ENCODE measurements around the gene CRTC3. TPM values are rescaled to one million over a fixed set of nuclear protein-coding genes. Genes with fewer than 3 reads are reported as not detected.

The CRTC3 gene
- total RNA-seq, 1 experiment from 2014 or later: 17.5 TPM

DNA sequence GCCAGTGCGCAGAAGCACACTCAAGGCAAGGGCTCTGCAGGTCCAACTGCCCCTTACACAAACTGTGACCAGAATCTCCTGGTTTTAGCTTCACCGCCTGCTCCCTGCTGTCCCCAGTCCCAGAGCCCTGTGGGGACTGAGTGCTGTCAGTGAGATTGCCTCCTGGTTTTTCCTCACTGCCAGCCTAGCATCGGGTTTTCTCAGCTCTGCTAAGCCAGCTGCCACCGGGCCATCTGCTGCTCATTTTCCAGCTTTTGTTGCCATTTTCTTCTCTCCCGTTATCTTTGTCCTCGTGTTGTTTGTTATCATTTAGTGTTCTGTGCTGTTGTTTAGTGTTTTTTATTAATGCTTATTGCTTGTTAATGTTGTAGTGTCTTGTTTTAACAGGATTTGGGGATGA is 108.0 kb downstream of the CRTC3 start:
- CTCF ChIA-PET: interaction anchor here (1.2 kb wide), 1 partner anchor 10 kb away, joined by 3 read pairs; no protein-coding TSS in a partner anchor
- Mint-ChIP-seq H3K4me1 (ENCODE audit: low read depth, unreplicated experiment) (no peaks in the 10 kb centered on the region), H3K9me3 (ENCODE audit: low read depth, unreplicated experiment) (no peaks in the 10 kb centered on the region), H3K36me3 (ENCODE audit: insufficient read depth, unreplicated experiment) (peaks cover 4% of the 10 kb centered on the region), H3K27me3 (ENCODE audit: unreplicated experiment) (no peaks in the 10 kb centered on the region), H3K27ac (ENCODE audit: unreplicated experiment) (no peak overlapping the region), H3K4me3 (ENCODE audit: low read depth, unreplicated experiment) (no peak overlapping the region)
- DNase-seq: no peak
- no TSS peak for BruUV-seq (replicated peaks)
- intact Hi-C loops (cut with micrococcal nuclease; ENCODE audit: unreplicated experiment): no loop called here
- TF ChIP-seq, protein P1, sequence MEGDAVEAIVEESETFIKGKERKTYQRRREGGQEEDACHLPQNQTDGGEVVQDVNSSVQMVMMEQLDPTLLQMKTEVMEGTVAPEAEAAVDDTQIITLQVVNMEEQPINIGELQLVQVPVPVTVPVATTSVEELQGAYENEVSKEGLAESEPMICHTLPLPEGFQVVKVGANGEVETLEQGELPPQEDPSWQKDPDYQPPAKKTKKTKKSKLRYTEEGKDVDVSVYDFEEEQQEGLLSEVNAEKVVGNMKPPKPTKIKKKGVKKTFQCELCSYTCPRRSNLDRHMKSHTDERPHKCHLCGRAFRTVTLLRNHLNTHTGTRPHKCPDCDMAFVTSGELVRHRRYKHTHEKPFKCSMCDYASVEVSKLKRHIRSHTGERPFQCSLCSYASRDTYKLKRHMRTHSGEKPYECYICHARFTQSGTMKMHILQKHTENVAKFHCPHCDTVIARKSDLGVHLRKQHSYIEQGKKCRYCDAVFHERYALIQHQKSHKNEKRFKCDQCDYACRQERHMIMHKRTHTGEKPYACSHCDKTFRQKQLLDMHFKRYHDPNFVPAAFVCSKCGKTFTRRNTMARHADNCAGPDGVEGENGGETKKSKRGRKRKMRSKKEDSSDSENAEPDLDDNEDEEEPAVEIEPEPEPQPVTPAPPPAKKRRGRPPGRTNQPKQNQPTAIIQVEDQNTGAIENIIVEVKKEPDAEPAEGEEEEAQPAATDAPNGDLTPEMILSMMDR (IDR thresholded peaks at IDR 0.05; ENCODE audit: unreplicated experiment): no peak

DNA sequence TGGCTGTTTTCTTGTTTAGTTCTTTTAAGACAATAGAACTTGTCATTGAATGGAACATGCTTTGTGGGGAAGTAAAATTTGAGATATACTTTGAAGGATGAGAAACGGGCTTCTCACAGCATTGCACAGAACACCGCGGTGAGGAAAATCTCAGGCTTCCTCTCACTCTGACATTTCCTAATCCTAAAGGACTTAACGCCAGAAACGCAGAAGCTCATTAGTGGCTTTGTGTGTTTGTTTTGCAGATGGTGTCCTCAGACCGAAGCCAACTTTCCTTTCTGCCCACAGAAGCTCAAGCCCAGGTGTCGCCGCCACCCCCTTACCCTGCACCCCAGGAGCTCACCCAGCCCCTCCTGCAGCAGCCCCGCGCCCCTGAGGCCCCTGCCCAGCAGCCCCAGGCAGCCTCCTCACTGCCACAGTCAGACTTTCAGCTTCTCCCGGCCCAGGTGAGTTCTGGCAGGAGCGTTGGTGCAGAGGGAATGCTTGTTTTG is 108.5 kb downstream of the CRTC3 start:
- no TSS peak for BruUV-seq (replicated peaks)
- DNase-seq: no peak
- H3K27ac Mint-ChIP-seq (ENCODE audit: unreplicated experiment): no peak overlapping the region
- TF ChIP-seq, protein P1 (IDR thresholded peaks at IDR 0.05; ENCODE audit: unreplicated experiment): no peak
- peaks cover 4% of the 10 kb centered on the region for H3K36me3 Mint-ChIP-seq (ENCODE audit: insufficient read depth, unreplicated experiment)
- intact Hi-C loops (cut with micrococcal nuclease; ENCODE audit: unreplicated experiment): no loop called here
- H3K4me1 Mint-ChIP-seq (ENCODE audit: low read depth, unreplicated experiment): no peaks in the 10 kb centered on the region
- CTCF ChIA-PET: interaction anchor here (1.2 kb wide), 1 partner anchor 10 kb away, joined by 3 read pairs; no protein-coding TSS in a partner anchor
- H3K9me3 Mint-ChIP-seq (ENCODE audit: low read depth, unreplicated experiment): no peaks in the 10 kb centered on the region
- no peak overlapping the region for H3K4me3 Mint-ChIP-seq (ENCODE audit: low read depth, unreplicated experiment)
- no peaks in the 10 kb centered on the region for H3K27me3 Mint-ChIP-seq (ENCODE audit: unreplicated experiment)

DNA sequence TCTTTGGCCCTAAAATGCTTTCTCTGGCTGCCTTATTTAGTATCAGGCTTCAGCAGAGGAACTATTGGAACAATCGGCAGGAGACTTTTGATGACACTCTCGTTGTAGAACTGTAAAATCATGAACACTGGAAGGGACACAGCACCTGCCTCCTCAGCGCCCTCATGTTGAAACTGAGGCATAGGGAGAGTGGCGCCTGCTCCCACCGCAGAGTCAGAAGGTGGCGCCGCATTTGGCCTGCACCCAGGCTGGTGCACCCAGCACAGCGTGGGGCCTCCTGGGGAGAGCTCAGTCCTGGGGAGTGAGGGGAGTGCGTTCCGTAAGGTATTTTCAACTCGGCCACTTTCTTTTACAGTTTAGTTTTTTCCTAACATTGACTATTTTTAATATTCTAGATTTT is 109.2 kb downstream of the CRTC3 start:
- CTCF ChIA-PET: no interaction called here
- Mint-ChIP-seq H3K36me3 (ENCODE audit: insufficient read depth, unreplicated experiment) (peaks cover 4% of the 10 kb centered on the region), H3K9me3 (ENCODE audit: low read depth, unreplicated experiment) (no peaks in the 10 kb centered on the region), H3K27me3 (ENCODE audit: unreplicated experiment) (no peaks in the 10 kb centered on the region), H3K27ac (ENCODE audit: unreplicated experiment) (no peak overlapping the region), H3K4me3 (ENCODE audit: low read depth, unreplicated experiment) (no peak overlapping the region), H3K4me1 (ENCODE audit: low read depth, unreplicated experiment) (no peaks in the 10 kb centered on the region)
- TF ChIP-seq, protein P1 (IDR thresholded peaks at IDR 0.05; ENCODE audit: unreplicated experiment): no peak
- BruUV-seq (replicated peaks): no TSS peak
- intact Hi-C loops (cut with micrococcal nuclease; ENCODE audit: unreplicated experiment): no loop called here
- DNase-seq: no peak

DNA sequence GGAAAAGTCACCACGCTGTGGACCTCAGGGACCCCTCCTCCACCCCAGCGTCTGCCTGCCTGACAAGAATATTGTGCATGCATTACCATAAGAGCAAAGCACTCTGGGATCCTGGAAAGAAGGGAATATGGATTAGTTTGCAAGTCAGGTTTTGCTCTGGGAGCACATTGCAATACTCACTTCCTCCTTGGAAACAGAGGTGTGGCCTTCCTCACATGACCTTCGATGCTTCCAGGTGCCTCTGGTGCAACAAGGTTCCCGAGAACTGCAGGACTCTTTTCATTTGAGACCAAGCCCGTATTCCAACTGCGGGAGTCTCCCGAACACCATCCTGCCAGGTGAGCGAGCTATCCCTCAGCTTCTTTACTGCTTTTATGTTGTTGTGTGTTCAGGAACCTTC is 111.1 kb downstream of the CRTC3 start:
- H3K4me3 Mint-ChIP-seq (ENCODE audit: low read depth, unreplicated experiment): no peak overlapping the region
- intact Hi-C loops (cut with micrococcal nuclease; ENCODE audit: unreplicated experiment): no loop called here
- no peaks in the 10 kb centered on the region for H3K27me3 Mint-ChIP-seq (ENCODE audit: unreplicated experiment)
- no peaks in the 10 kb centered on the region for H3K9me3 Mint-ChIP-seq (ENCODE audit: low read depth, unreplicated experiment)
- H3K27ac Mint-ChIP-seq (ENCODE audit: unreplicated experiment): no peak overlapping the region
- TF ChIP-seq, protein P1 (IDR thresholded peaks at IDR 0.05; ENCODE audit: unreplicated experiment): no peak
- peaks cover 4% of the 10 kb centered on the region for H3K36me3 Mint-ChIP-seq (ENCODE audit: insufficient read depth, unreplicated experiment)
- CTCF ChIA-PET: no interaction called here
- no peak for DNase-seq
- no TSS peak for BruUV-seq (replicated peaks)
- no peaks in the 10 kb centered on the region for H3K4me1 Mint-ChIP-seq (ENCODE audit: low read depth, unreplicated experiment)

Measured in Calu3 (cell line).